HEK293 (cell line): ENCODE measurements around the gene TK2.

Experiments used
- CTCF ChIA-PET: fragments of 350-600 bp; formaldehyde crosslinking; extraction: SDS; loops from one replicate; lab custom pipeline; 2021; ENCODE audit warnings: antibody characterized with exemption; lab: Yijun Ruan, JAX
- POLR2A ChIA-PET: fragments of 300-600 bp; formaldehyde crosslinking; extraction: SDS; loops from one replicate; lab custom pipeline; 2020; ENCODE audit warnings: antibody characterized with exemption, inconsistent platforms; lab: Yijun Ruan, JAX
- H3K27ac ChIP-seq: fragments of 200-500 bp; sonication (Bioruptor generic); 2 replicates; pipeline ENCODE4 v1.5.1; 2014; ENCODE audit warnings: low read depth, low read length, control low read depth, inconsistent platforms; ENCODE audit errors: extremely low read depth
- H3K36me3 ChIP-seq, 2 experiments: fragments of 200-500 bp in 1 of 2; sonication (Bioruptor generic) in 1 of 2; 1 replicate in 1 of 2; 2 replicates in 1 of 2; pipeline ENCODE4 v1.5.1; 2014 to 2017; ENCODE audit warnings: inconsistent platforms in 2 of 2, low read length in 2 of 2; ENCODE audit not compliant: control insufficient read depth in 2 of 2, insufficient read depth in 1 of 2
- H3K4me1 ChIP-seq: fragments of 200-500 bp; sonication (Bioruptor generic); 2 replicates; pipeline ENCODE4 v1.5.1; 2014; ENCODE audit warnings: mild to moderate bottlenecking, low read length, inconsistent platforms; ENCODE audit not compliant: control insufficient read depth, insufficient read depth
- H3K4me3 ChIP-seq: 2 replicates; pipeline ENCODE4 v1.5.1; 2011; ENCODE audit warnings: low read depth, mild to moderate bottlenecking, control low read depth, low read length, moderate library complexity
- H3K9me3 ChIP-seq: fragments of 200-500 bp; sonication (Bioruptor generic); 2 replicates; pipeline ENCODE4 v1.5.1; 2014; ENCODE audit warnings: low read depth, low read length, inconsistent platforms; ENCODE audit not compliant: control insufficient read depth, insufficient read depth
- KLF10 ChIP-seq: fragments of 450-650 bp; IDR thresholded peaks from 2 replicates; pipeline ENCODE4 v1.5.1; 2018; ENCODE audit warnings: missing biosample characterization, mild to moderate bottlenecking, missing genetic modification characterization
- MZF1 ChIP-seq: fragments of 450-650 bp; formaldehyde crosslinking; IDR thresholded peaks from 2 replicates; pipeline ENCODE4 v1.5.1; 2017; ENCODE audit warnings: missing biosample characterization, missing genetic modification characterization, borderline replicate concordance
- TSHZ1 ChIP-seq: fragments of 450-650 bp; formaldehyde crosslinking; IDR thresholded peaks from 2 replicates; pipeline ENCODE4 v1.5.1; 2016; ENCODE audit warnings: missing biosample characterization, missing genetic modification characterization, borderline replicate concordance
- ZBTB21 ChIP-seq: fragments of 450-650 bp; formaldehyde crosslinking; IDR thresholded peaks from 2 replicates; pipeline ENCODE4 v1.5.1; 2017; ENCODE audit warnings: missing biosample characterization, missing genetic modification characterization
- ZBTB49 ChIP-seq: fragments of 450-650 bp; formaldehyde crosslinking; IDR thresholded peaks from 2 replicates; pipeline ENCODE4 v1.5.1; 2016; ENCODE audit warnings: missing biosample characterization, missing genetic modification characterization, low read depth
- ZFP69B ChIP-seq: fragments of 450-650 bp; formaldehyde crosslinking; IDR thresholded peaks from 2 replicates; pipeline ENCODE4 v1.5.1; 2016; ENCODE audit warnings: missing biosample characterization, missing genetic modification characterization
- ZIC2 ChIP-seq: fragments of 450-650 bp; formaldehyde crosslinking; IDR thresholded peaks from 2 replicates; pipeline ENCODE4 v1.5.1; 2016; ENCODE audit warnings: missing biosample characterization, missing genetic modification characterization
- ZNF280C ChIP-seq: fragments of 450-650 bp; formaldehyde crosslinking; IDR thresholded peaks from 2 replicates; pipeline ENCODE4 v1.5.1; 2016; ENCODE audit warnings: missing biosample characterization, missing genetic modification characterization
- ZNF354C ChIP-seq: fragments of 450-650 bp; formaldehyde crosslinking; IDR thresholded peaks from 2 replicates; pipeline ENCODE4 v1.5.1; 2016; ENCODE audit warnings: missing biosample characterization, missing genetic modification characterization, low read depth, borderline replicate concordance
- ZNF561 ChIP-seq: fragments of 450-650 bp; IDR thresholded peaks from 2 replicates; pipeline ENCODE4 v1.5.1; 2018; ENCODE audit warnings: missing biosample characterization, missing genetic modification characterization, borderline replicate concordance
- ZNF645 ChIP-seq: fragments of 450-650 bp; formaldehyde crosslinking; IDR thresholded peaks from 2 replicates; pipeline ENCODE4; 2016; ENCODE audit warnings: missing biosample characterization, missing genetic modification characterization
- ZNF692 ChIP-seq: fragments of 450-650 bp; formaldehyde crosslinking; IDR thresholded peaks from 2 replicates; pipeline ENCODE4 v1.5.1; 2016; ENCODE audit warnings: missing biosample characterization, missing genetic modification characterization
- ZNF776 ChIP-seq: fragments of 450-650 bp; formaldehyde crosslinking; IDR thresholded peaks from 2 replicates; pipeline ENCODE4 v1.5.0; 2017; ENCODE audit warnings: missing biosample characterization, missing genetic modification characterization, borderline replicate concordance
- ZSCAN18 ChIP-seq: fragments of 450-650 bp; formaldehyde crosslinking; IDR thresholded peaks from 2 replicates; pipeline ENCODE4 v1.5.1; 2016; ENCODE audit warnings: missing biosample characterization, missing genetic modification characterization

TK2 gene

GRCh38 chr16:66486773-66487579 is 62.9 kb downstream of the TK2 start:
- no peaks in the 10 kb centered on the region for H3K4me1 ChIP-seq
- no peak overlapping the region for H3K27ac ChIP-seq
- POLR2A ChIA-PET, result no interaction called here
- CTCF ChIA-PET, result interaction anchor here (0.5 to 2.4 kb wide), 9 partner anchors 9 to 210 kb away, joined by 3 to 14 read pairs (median 3); no protein-coding TSS in a partner anchor
- H3K9me3 ChIP-seq, result no peaks in the 10 kb centered on the region
- H3K4me3 ChIP-seq, result no peak overlapping the region
- H3K36me3 ChIP-seq, result no peaks in the 10 kb centered on the region
- TF ChIP-seq ZNF280C (tag by site-specific recombination) (no peak), ZNF692 (tag by site-specific recombination) (peak; percentile 84), ZSCAN18 (tag by site-specific recombination) (no peak), MZF1 (no peak), ZNF645 (no peak), ZIC2 (tag by site-specific recombination) (peak; percentile 54), ZFP69B (tag by site-specific recombination) (0 out of 2 replicates have a peak, but pooled peaks have one; percentile 31)

DNA sequence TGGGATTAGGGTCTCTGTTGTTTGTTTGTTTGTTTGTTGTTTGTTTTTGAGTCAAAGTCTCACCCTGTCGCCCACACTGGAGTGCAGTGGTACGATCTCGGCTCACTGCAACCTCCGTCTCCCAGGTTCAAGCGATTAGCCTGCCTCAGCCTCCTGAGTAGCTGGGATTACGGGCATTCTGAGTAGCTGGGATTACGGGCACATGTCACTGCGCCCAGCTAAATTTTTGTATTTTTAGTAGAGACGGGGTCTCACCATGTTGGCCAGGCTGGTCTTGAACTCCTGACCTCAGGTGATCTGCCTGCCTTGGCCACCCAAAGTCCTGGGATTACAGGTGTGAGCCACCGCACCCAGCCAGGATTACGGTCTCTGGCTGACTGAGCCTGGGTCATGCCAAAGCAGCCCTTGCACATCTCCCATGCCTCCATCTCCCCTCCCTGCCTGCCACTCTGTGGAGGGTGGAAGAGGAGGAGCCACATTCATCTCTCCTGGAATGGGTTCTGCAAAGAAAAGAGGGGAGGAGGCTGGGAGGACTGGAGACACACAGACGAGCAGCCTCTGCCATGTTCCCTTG is 63.6 kb downstream of the TK2 start:
- ChIA-PET CTCF (interaction anchor here (0.9 to 2.4 kb wide), 5 partner anchors 8 to 103 kb away, joined by 3 to 14 read pairs (median 4); no protein-coding TSS in a partner anchor), POLR2A (no interaction called here)
- TF ChIP-seq ZNF354C (tag by site-specific recombination) (no peak), ZNF561 (tag by site-specific recombination) (no peak), TSHZ1 (no peak), KLF10 (tag by site-specific recombination) (no peak), ZBTB21 (tag by site-specific recombination) (no peak), ZBTB49 (tag by site-specific recombination) (no peak), ZNF776 (no peak)
- Histone ChIP-seq H3K9me3 (no peaks in the 10 kb centered on the region), H3K4me1 (no peaks in the 10 kb centered on the region), H3K36me3 (no peaks in the 10 kb centered on the region), H3K4me3 (no peak overlapping the region), H3K27ac (no peak overlapping the region)
